GM23338 (cell line): ENCODE data around the gene KCNMB4.

ENCODE experiments used
- CREB1 ChIP-seq: fragments of 250-450 bp; sonication (Bioruptor Pico); IDR thresholded peaks from 2 replicates; pipeline ENCODE4 v1.5.0; 2020; ENCODE audit warnings: low read depth, mild to moderate bottlenecking, moderate library complexity
- CTCF ChIP-seq, 2 experiments: fragments of 200-600 bp in 1 of 2; sonication (generic) in 1 of 2; conservative IDR thresholded peaks; 2 replicates each; pipeline versions ENCODE4 v1.5.1 to v1.6.1; 2016 to 2017; ENCODE audit warnings: antibody characterized with exemption in 2 of 2, low read depth in 2 of 2, mild to moderate bottlenecking in 2 of 2, moderate library complexity in 1 of 2
- EZH2 ChIP-seq: fragments of 200-600 bp; sonication (generic); IDR thresholded peaks from one replicate; pipeline ENCODE4 v1.8.0; 2017; ENCODE audit warnings: antibody characterized with exemption, mild to moderate bottlenecking, low read depth; ENCODE audit not compliant: unreplicated experiment
- JUNB ChIP-seq: IDR thresholded peaks from one replicate; pipeline ENCODE4 v1.6.1; 2016; ENCODE audit warnings: antibody characterized with exemption; ENCODE audit not compliant: unreplicated experiment
- POLR2AphosphoS5 ChIP-seq: IDR thresholded peaks from 2 replicates; pipeline ENCODE4 v1.6.1; 2016; ENCODE audit warnings: antibody characterized with exemption, low read depth
- REST ChIP-seq: IDR thresholded peaks from one replicate; pipeline ENCODE4 v1.6.1; 2018; ENCODE audit warnings: antibody characterized with exemption; ENCODE audit not compliant: unreplicated experiment
- ZNF114 ChIP-seq: fragments of 250-450 bp; sonication (Bioruptor Pico); IDR thresholded peaks from 2 replicates; pipeline ENCODE4 v1.5.0; 2020; ENCODE audit warnings: mild to moderate bottlenecking, moderate library complexity

DNA sequence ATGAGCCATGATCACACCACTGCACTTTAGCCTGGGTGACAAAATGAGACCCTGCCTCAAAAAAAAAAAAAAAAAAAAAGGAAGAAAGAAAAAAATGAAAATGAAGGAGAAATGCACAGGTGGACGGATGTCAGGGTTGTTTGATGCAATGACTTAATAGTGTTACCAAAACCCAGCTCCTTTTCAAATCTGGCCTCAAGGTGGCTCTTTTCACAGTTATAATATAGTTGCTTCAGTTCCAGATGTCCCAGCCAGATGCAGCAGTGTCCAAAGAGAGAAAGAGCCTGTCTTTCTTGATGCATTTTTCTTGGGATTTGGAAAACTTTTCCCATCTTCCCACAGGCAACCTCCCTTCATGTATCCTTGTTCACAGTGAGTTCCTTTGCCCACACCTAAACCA, 36.5 kb downstream of the KCNMB4 start:
- TF ChIP-seq EZH2 (no peak), POLR2AphosphoS5 (no peak), CTCF (conservative IDR thresholded peaks at IDR 0.05; ENCODE audit: low read depth in 2 of 2) (peak in 1 of 2 experiments; percentile 12; a peak in 1 of 4 replicates), CREB1 (CRISPR knock-in tag) (no peak), REST (no peak), ZNF114 (CRISPR knock-in tag) (no peak), JUNB (no peak)
